Measurements from ENCODE around the gene LRFN2. TPM values are rescaled to one million over a fixed set of nuclear protein-coding genes. Genes with fewer than 3 reads are reported as not detected.

The LRFN2 gene
- polyA plus RNA-seq, 1 donor (not counting 4 experiments of a cell fraction or from before 2014, with no cell fraction given) = not detected

- Histone ChIP-seq H3K27ac (ENCODE audit: control insufficient read depth, insufficient read depth, low read length) (no peak overlapping the region), H3K4me2 (ENCODE audit: control insufficient read depth, extremely low read depth, insufficient read depth, low read depth, low read length) (no peak overlapping the region), H3K9me3 (ENCODE audit: control insufficient read depth, low read depth, low read length) (no peaks in the 10 kb centered on the region), H3K4me3 (ENCODE audit: control insufficient read depth in 2 of 3, extremely low read depth in 1 of 3, insufficient read depth in 2 of 3, low read depth in 1 of 3, low read length in 3 of 3) (no peak overlapping the region), H3K9ac (ENCODE audit: control insufficient read depth, extremely low read depth, insufficient read depth, low read length) (no peak overlapping the region), H2AFZ (ENCODE audit: control insufficient read depth, low read length) (no peak overlapping the region), H3K4me1 (ENCODE audit: control insufficient read depth, extremely low read depth, insufficient read depth, low read length) (no peaks in the 10 kb centered on the region), H3K79me2 (ENCODE audit: control insufficient read depth, insufficient read depth, low read length) (no peaks in the 10 kb centered on the region), H4K20me1 (ENCODE audit: control insufficient read depth, extremely low read depth, insufficient read depth, low read length) (no peaks in the 10 kb centered on the region), H3K27me3 (ENCODE audit: control insufficient read depth, extremely low read depth, insufficient read depth, low read length) (peaks cover 14% of the 10 kb centered on the region), H3K36me3 (ENCODE audit: control insufficient read depth in 2 of 2, extremely low read depth in 1 of 2, insufficient read depth in 2 of 2, low read length in 2 of 2) (no peaks in the 10 kb centered on the region), H3K9me1 (ENCODE audit: control insufficient read depth, extremely low read depth, insufficient read depth, low read length) (no peaks in the 10 kb centered on the region)
- no peak for FAIRE-seq
- TF ChIP-seq EZH2 (IDR thresholded peaks at IDR 0.05; ENCODE audit: low read length) = no peak
- no peak for TF ChIP-seq CTCF (optimal IDR thresholded peaks at IDR 0.05 in 1 of 3, IDR thresholded peaks at IDR 0.05 in 1 of 3, conservative IDR thresholded peaks at IDR 0.05 in 1 of 3; ENCODE audit: extremely low read depth in 1 of 3, insufficient read depth in 2 of 3, low read length in 3 of 3)
- dilution Hi-C loops (cut with MboI; ENCODE audit: extremely low pct_ligation_motif_present, low sequenced_read_pairs) = no loop called here
- no peak for DNase-seq (ENCODE audit: low read depth, low spot score)
Measured at GRCh38 chr6:40521496-40521895, 65.7 kb downstream of the LRFN2 start.

GRCh38 chr6:40520678-40521077 lies 66.5 kb downstream of the LRFN2 start:
- Histone ChIP-seq H3K4me3 (ENCODE audit: control insufficient read depth in 2 of 3, extremely low read depth in 1 of 3, insufficient read depth in 2 of 3, low read depth in 1 of 3, low read length in 3 of 3) (no peak overlapping the region), H3K4me1 (ENCODE audit: control insufficient read depth, extremely low read depth, insufficient read depth, low read length) (no peaks in the 10 kb centered on the region), H3K27me3 (ENCODE audit: control insufficient read depth, extremely low read depth, insufficient read depth, low read length) (peaks cover 14% of the 10 kb centered on the region), H3K27ac (ENCODE audit: control insufficient read depth, insufficient read depth, low read length) (no peak overlapping the region), H3K9ac (ENCODE audit: control insufficient read depth, extremely low read depth, insufficient read depth, low read length) (no peak overlapping the region), H2AFZ (ENCODE audit: control insufficient read depth, low read length) (no peak overlapping the region), H3K9me3 (ENCODE audit: control insufficient read depth, low read depth, low read length) (no peaks in the 10 kb centered on the region), H3K9me1 (ENCODE audit: control insufficient read depth, extremely low read depth, insufficient read depth, low read length) (no peaks in the 10 kb centered on the region), H3K79me2 (ENCODE audit: control insufficient read depth, insufficient read depth, low read length) (no peaks in the 10 kb centered on the region), H3K4me2 (ENCODE audit: control insufficient read depth, extremely low read depth, insufficient read depth, low read depth, low read length) (no peak overlapping the region), H4K20me1 (ENCODE audit: control insufficient read depth, extremely low read depth, insufficient read depth, low read length) (no peaks in the 10 kb centered on the region), H3K36me3 (ENCODE audit: control insufficient read depth in 2 of 2, extremely low read depth in 1 of 2, insufficient read depth in 2 of 2, low read length in 2 of 2) (no peaks in the 10 kb centered on the region)
- dilution Hi-C loops (cut with MboI; ENCODE audit: extremely low pct_ligation_motif_present, low sequenced_read_pairs) = no loop called here
- FAIRE-seq = no peak
- TF ChIP-seq EZH2 (IDR thresholded peaks at IDR 0.05; ENCODE audit: low read length) = no peak
- no peak for TF ChIP-seq CTCF (optimal IDR thresholded peaks at IDR 0.05 in 1 of 3, IDR thresholded peaks at IDR 0.05 in 1 of 3, conservative IDR thresholded peaks at IDR 0.05 in 1 of 3; ENCODE audit: extremely low read depth in 1 of 3, insufficient read depth in 2 of 3, low read length in 3 of 3)
- DNase-seq (ENCODE audit: low read depth, low spot score) = no peak
